Kidney (tissue), 14 donors: ENCODE results near the gene DENND2A. TPM values are rescaled to one million over a fixed set of nuclear protein-coding genes. Genes with fewer than 3 reads are reported as not detected.
"Not testable (repeated sequence)": the region's sequence is repeated elsewhere in the genome, so short reads cannot be mapped to it uniquely, and the experiment has no call there.

Source experiments
- DNase-seq, 5 donors: peaks; one replicate each; pipeline ENCODE4 v3.0.0-alpha.2; 2013 to 2020
- FAIRE-seq: peaks from 2 replicates; lab custom pipeline; 2012; peaks lifted over from hg19 to GRCh38; lab: Jason Lieb, UNC
- H3K27ac ChIP-seq, 2 donors: one replicate each; pipeline ENCODE4 v1.7.0; 2013; ENCODE audit warnings: low read depth in 2 of 2, low read length in 2 of 2, inconsistent platforms in 1 of 2
- H3K27me3 ChIP-seq: one replicate; pipeline ENCODE4 v1.7.1; 2013; ENCODE audit warnings: low read length, inconsistent platforms; ENCODE audit not compliant: control insufficient read depth, insufficient read depth
- H3K36me3 ChIP-seq, 3 donors: one replicate each; pipeline versions ENCODE4 v1.7.0 to v1.7.1; 2013; ENCODE audit warnings: low read length in 3 of 3, control low read depth in 1 of 3, inconsistent platforms in 1 of 3; ENCODE audit not compliant: insufficient read depth in 3 of 3, control insufficient read depth in 2 of 3
- H3K4me1 ChIP-seq, 3 donors: one replicate each; pipeline versions ENCODE4 v1.7.0 to v1.7.1; 2013; ENCODE audit warnings: low read length in 3 of 3, inconsistent platforms in 1 of 3, low read depth in 1 of 3; ENCODE audit not compliant: control insufficient read depth in 2 of 3, insufficient read depth in 2 of 3
- H3K4me3 ChIP-seq, 3 donors: one replicate each; pipeline versions ENCODE4 v1.7.0 to v1.8.1; 2013; ENCODE audit warnings: low read length in 3 of 3, control low read depth in 1 of 3, inconsistent platforms in 1 of 3
- H3K9ac ChIP-seq, 3 donors: one replicate each; pipeline versions ENCODE4 v1.7.0 to v1.7.1; 2013; ENCODE audit warnings: low read length in 3 of 3, control low read depth in 1 of 3, inconsistent platforms in 1 of 3
- H3K9me3 ChIP-seq, 3 donors: one replicate each; pipeline versions ENCODE4 v1.7.0 to v1.7.1; 2013; ENCODE audit warnings: low read length in 3 of 3, control low read depth in 1 of 3, inconsistent platforms in 1 of 3; ENCODE audit not compliant: control insufficient read depth in 2 of 3, insufficient read depth in 1 of 3
- CTCF ChIP-seq: IDR thresholded peaks from 3 replicates; pipeline ENCODE4 v1.5.1; 2012; ENCODE audit warnings: mild to moderate bottlenecking, moderate library complexity, borderline replicate concordance; ENCODE audit not compliant: insufficient read depth; ENCODE audit errors: extremely low read depth
- intact Hi-C: fragments of 100-400 bp; cut with DNase I; formaldehyde crosslinking; loops from one replicate; pipeline ENCODE4 v1.11.1; 2022
- polyA plus RNA-seq: library from polyadenylated mRNA; stranded (reverse); fragments of 350-450 nt; fragmentation: Illumina TruSeq; extraction: RNeasy Lipid Tissue Mini Kit (QIAGEN cat#74804); gene quantifications from one replicate; pipeline ENCODE4 v1.2.3, GENCODE V29; 2014; ENCODE audit warnings: low read depth, low replicate concordance; ENCODE audit not compliant: insufficient read depth
- total RNA-seq: library from RNA; stranded (reverse); fragmentation: NEBNext Ultra II Directional; extraction: Animal tissue kit (Norgen Biotek cat#: 25700); gene quantifications from one replicate; pipeline ENCODE4 v1.2.1, GENCODE V29; 2021
- donor health status: control.
- donor health status: control.
- donor health status: control.
- donor health status: control.
- donor health status: control.
- donor health status: DM: yes; HTN: yes; CAD: no.
- donor health status: Normal renal cell carcinoma (clear cell type).

Gene DENND2A
- total and polyA plus RNA-seq, 2 donors from 2014 or later: 6.5 to 18.0 TPM

- no peaks in the 10 kb centered on the region for H3K9me3 ChIP-seq
- H3K36me3 ChIP-seq: no peaks in the 10 kb centered on the region
- no peaks in the 10 kb centered on the region for H3K27me3 ChIP-seq
- no peak overlapping the region for H3K9ac ChIP-seq
- no peak overlapping the region for H3K4me3 ChIP-seq
- peak; percentile 39 for TF ChIP-seq CTCF
- H3K4me1 ChIP-seq: no peaks in the 10 kb centered on the region
- FAIRE-seq (no peak), DNase-seq (peak in 4 of 5 donors; percentile 71 to 84 (median 74))
- intact Hi-C loops: no loop called here
- no peak overlapping the region for H3K27ac ChIP-seq
These were observed 6.5 kb upstream of the DENND2A start for GRCh38 chr7:140646931-140647647.

- FAIRE-seq (no peak), DNase-seq (no peak)
- Histone ChIP-seq H3K27ac (no peak overlapping the region), H3K9ac (no peak overlapping the region), H3K27me3 (no peaks in the 10 kb centered on the region), H3K36me3 (no peaks in the 10 kb centered on the region), H3K4me1 (no peaks in the 10 kb centered on the region), H3K9me3 (no peaks in the 10 kb centered on the region), H3K4me3 (no peak overlapping the region)
- no peak for TF ChIP-seq CTCF
- intact Hi-C loops: no loop called here
These were observed 4.7 kb upstream of the DENND2A start for GRCh38 chr7:140645166-140645900.

GRCh38 chr7:140644761-140645160, 4.1 kb upstream of the DENND2A start:
- intact Hi-C loops, H3K4me1 ChIP-seq, DNase-seq, H3K4me3 ChIP-seq, H3K9ac ChIP-seq, FAIRE-seq, H3K36me3 ChIP-seq, H3K27ac ChIP-seq, H3K9me3 ChIP-seq, H3K27me3 ChIP-seq: not testable (repeated sequence)

- Histone ChIP-seq H3K27me3 (no peaks in the 10 kb centered on the region), H3K9ac (no peak overlapping the region)
These were observed 2.8 kb upstream of the DENND2A start for GRCh38 chr7:140643416-140643815.

More at GRCh38 chr7:140643416-140643815, 2.8 kb upstream of the DENND2A start:
- H3K36me3 ChIP-seq: no peaks in the 10 kb centered on the region
- no peak overlapping the region for H3K4me3 ChIP-seq
- no peak overlapping the region for H3K27ac ChIP-seq
- FAIRE-seq: no peak
- TF ChIP-seq CTCF: no peak
- H3K4me1 ChIP-seq: peaks cover 0 to 3% (median 0%) of the 10 kb centered on the region in 3 donors
- no peak for DNase-seq
- no peaks in the 10 kb centered on the region for H3K9me3 ChIP-seq
- intact Hi-C loops: no loop called here
